Measurements from ENCODE around the gene ZNF831. TPM values are rescaled to one million over a fixed set of nuclear protein-coding genes. Genes with fewer than 3 reads are reported as not detected.

The ZNF831 gene
- polyA plus RNA-seq, 1 of the 3 experiments (the other 2 are of a cell fraction), result not detected

DNA sequence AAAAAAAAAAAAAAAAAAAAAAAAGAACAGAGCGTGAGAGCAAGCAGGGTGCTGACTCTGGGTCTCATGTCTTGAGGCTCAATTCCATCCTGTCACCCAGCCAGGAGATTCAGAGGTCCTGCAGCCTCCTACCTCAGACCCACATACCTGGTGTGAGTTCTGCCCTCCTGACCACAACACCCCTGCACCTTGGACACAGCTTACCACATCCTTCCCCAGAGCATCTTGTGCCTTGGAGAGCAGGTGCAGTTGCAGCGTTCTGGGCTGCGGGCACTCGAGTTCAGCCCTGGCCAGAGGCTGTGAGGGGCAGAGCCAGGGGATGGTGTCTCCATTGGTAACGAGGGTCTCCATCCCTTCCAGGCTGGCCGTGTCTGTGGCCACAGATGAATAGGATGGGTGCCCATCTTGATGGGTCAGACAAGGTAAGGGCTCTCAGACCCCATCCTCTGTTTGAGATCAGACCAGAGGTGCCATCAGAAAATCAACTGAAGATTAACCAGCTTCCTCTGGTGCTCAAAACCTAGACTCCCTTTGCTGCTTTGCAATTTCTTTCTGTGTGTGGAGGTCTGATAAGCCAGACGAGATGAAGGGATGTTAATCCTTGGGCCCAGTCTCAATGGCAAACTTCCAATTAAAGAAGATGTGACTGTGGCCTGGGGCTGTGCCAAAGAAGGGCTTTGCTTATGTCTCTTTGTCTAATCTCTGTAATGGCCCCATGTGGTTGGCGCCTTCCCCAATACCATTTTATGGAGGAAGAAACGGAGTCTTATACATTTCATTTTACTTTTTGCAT lies 14.7 kb upstream of the ZNF831 start:
- H3K9ac ChIP-seq, result no peak overlapping the region
- no peaks in the 10 kb centered on the region for H3K79me2 ChIP-seq (ENCODE audit: insufficient read depth)
- DNase-seq, result no peak
- no peak for TF ChIP-seq SIN3A (IDR thresholded peaks at IDR 0.05; ENCODE audit: borderline replicate concordance, low read depth, low read length)
- TF ChIP-seq, protein P1, sequence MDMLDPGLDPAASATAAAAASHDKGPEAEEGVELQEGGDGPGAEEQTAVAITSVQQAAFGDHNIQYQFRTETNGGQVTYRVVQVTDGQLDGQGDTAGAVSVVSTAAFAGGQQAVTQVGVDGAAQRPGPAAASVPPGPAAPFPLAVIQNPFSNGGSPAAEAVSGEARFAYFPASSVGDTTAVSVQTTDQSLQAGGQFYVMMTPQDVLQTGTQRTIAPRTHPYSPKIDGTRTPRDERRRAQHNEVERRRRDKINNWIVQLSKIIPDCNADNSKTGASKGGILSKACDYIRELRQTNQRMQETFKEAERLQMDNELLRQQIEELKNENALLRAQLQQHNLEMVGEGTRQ (IDR thresholded peaks at IDR 0.05; ENCODE audit: borderline replicate concordance, low read depth, low read length), result no peak
- no peak for TF ChIP-seq SMC3 (IDR thresholded peaks at IDR 0.05; ENCODE audit: low read depth, low read length)
- TF ChIP-seq TEAD4 (IDR thresholded peaks at IDR 0.05; ENCODE audit: borderline replicate concordance, insufficient read depth), result no peak
- TF ChIP-seq, protein P2, sequence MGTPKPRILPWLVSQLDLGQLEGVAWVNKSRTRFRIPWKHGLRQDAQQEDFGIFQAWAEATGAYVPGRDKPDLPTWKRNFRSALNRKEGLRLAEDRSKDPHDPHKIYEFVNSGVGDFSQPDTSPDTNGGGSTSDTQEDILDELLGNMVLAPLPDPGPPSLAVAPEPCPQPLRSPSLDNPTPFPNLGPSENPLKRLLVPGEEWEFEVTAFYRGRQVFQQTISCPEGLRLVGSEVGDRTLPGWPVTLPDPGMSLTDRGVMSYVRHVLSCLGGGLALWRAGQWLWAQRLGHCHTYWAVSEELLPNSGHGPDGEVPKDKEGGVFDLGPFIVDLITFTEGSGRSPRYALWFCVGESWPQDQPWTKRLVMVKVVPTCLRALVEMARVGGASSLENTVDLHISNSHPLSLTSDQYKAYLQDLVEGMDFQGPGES (IDR thresholded peaks at IDR 0.05; ENCODE audit: low read depth, low read length), result no peak
- TF ChIP-seq MXI1 (IDR thresholded peaks at IDR 0.05; ENCODE audit: low read depth, low read length), result no peak
- TF ChIP-seq NRF1 (IDR thresholded peaks at IDR 0.05; ENCODE audit: low read depth, low read length), result no peak
- TF ChIP-seq, protein P3, sequence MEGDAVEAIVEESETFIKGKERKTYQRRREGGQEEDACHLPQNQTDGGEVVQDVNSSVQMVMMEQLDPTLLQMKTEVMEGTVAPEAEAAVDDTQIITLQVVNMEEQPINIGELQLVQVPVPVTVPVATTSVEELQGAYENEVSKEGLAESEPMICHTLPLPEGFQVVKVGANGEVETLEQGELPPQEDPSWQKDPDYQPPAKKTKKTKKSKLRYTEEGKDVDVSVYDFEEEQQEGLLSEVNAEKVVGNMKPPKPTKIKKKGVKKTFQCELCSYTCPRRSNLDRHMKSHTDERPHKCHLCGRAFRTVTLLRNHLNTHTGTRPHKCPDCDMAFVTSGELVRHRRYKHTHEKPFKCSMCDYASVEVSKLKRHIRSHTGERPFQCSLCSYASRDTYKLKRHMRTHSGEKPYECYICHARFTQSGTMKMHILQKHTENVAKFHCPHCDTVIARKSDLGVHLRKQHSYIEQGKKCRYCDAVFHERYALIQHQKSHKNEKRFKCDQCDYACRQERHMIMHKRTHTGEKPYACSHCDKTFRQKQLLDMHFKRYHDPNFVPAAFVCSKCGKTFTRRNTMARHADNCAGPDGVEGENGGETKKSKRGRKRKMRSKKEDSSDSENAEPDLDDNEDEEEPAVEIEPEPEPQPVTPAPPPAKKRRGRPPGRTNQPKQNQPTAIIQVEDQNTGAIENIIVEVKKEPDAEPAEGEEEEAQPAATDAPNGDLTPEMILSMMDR (IDR thresholded peaks at IDR 0.05), result no peak
- no peak for TF ChIP-seq EP300 (IDR thresholded peaks at IDR 0.05; ENCODE audit: borderline replicate concordance in 1 of 2, low read depth in 1 of 2, low read length in 1 of 2)
- TF ChIP-seq FOXJ3 (CRISPR knock-in tag; IDR thresholded peaks at IDR 0.05), result no peak
- TF ChIP-seq POLR2AphosphoS5 (IDR thresholded peaks at IDR 0.05; ENCODE audit: low read depth, low read length), result no peak
- TF ChIP-seq TAF1 (IDR thresholded peaks at IDR 0.05; ENCODE audit: borderline replicate concordance, low read depth, low read length), result no peak
- no peak for TF ChIP-seq RAD21 (IDR thresholded peaks at IDR 0.05; ENCODE audit: low read length)
- TF ChIP-seq RCOR1 (IDR thresholded peaks at IDR 0.05; ENCODE audit: low read length), result no peak
- TF ChIP-seq NFIC (IDR thresholded peaks at IDR 0.05; ENCODE audit: borderline replicate concordance), result no peak
- TF ChIP-seq, protein P4, sequence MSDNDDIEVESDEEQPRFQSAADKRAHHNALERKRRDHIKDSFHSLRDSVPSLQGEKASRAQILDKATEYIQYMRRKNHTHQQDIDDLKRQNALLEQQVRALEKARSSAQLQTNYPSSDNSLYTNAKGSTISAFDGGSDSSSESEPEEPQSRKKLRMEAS (IDR thresholded peaks at IDR 0.05; ENCODE audit: low read depth), result no peak
- H3K4me2 ChIP-seq, result no peak overlapping the region
- ChIA-PET POLR2A (no interaction called here), CTCF (no interaction called here)
- peaks cover 0 to 14% of the 10 kb centered on the region in 2 experiments; a peak in 2 of 4 replicates for H3K4me1 ChIP-seq (ENCODE audit: control insufficient read depth in 1 of 2, insufficient read depth in 2 of 2, low read depth in 1 of 2, low read length in 1 of 2)
- WGBS (ENCODE audit: low lambda C conversion rate), result 37% methylated on average over 6 of the region's 9 CpGs
- no peaks in the 10 kb centered on the region for H3K9me2 ChIP-seq
- H3K27ac ChIP-seq (ENCODE audit: low read depth in 2 of 2, low read length in 1 of 2), result no peak overlapping the region
- no peaks in the 10 kb centered on the region for H3K9me3 ChIP-seq
- no peaks in the 10 kb centered on the region for H3K36me3 ChIP-seq (replicated peaks in 1 of 2; ENCODE audit: control insufficient read depth in 1 of 2, insufficient read depth in 2 of 2, low read length in 1 of 2)
- H3F3A ChIP-seq (replicated peaks; ENCODE audit: insufficient read depth), result no peaks in the 10 kb centered on the region
- H4K20me1 ChIP-seq (ENCODE audit: insufficient read depth), result no peaks in the 10 kb centered on the region
- H2AFZ ChIP-seq (ENCODE audit: low read depth), result no peak overlapping the region
- no peaks in the 10 kb centered on the region; the same call in 1 of the 2 replicates for H3K27me3 ChIP-seq (ENCODE audit: insufficient read depth)
- H3K4me3 ChIP-seq (ENCODE audit: low read depth in 2 of 2, low read length in 1 of 2), result no peak overlapping the region
